HepG2 (cell line): ENCODE results near the gene NCOA1. TPM values are rescaled to one million over a fixed set of nuclear protein-coding genes. Genes with fewer than 3 reads are reported as not detected.
"Not testable (repeated sequence)": the region's sequence is repeated elsewhere in the genome, so short reads cannot be mapped to it uniquely, and the experiment has no call there.

Source experiments
- ATAC-seq: fragments of 200-7000 bp; cut with Tn5 transposase; 3 replicates; pipeline ENCODE4 v1.9.1; 2020; ENCODE audit warnings: mild to moderate bottlenecking, moderate library complexity
- BruUV-seq: library from RNA; stranded (reverse); fragments of 400-500 nt; replicated peaks from 2 replicates; lab custom pipeline; 2021; lab: Mats Ljungman, UMichigan
- CTCF ChIA-PET: fragments of 300-600 bp; formaldehyde crosslinking; extraction: SDS; loops from one replicate; lab custom pipeline; 2021; ENCODE audit warnings: low total read pairs, inconsistent platforms, low intra/inter-chr PET ratio; lab: Yijun Ruan, JAX
- POLR2A ChIA-PET: fragments of 350-600 bp; sonication (Branson Sonifier 250); formaldehyde crosslinking; loops from one replicate; lab custom pipeline; 2020; ENCODE audit warnings: antibody characterized with exemption, inconsistent platforms; lab: Yijun Ruan, JAX
- DNase-seq: peaks from one replicate; pipeline ENCODE4 v3.0.0-alpha.2; 2015; ENCODE audit warnings: low spot score
- FAIRE-seq: peaks from 3 replicates; lab custom pipeline; 2011; peaks lifted over from hg19 to GRCh38; lab: Jason Lieb, UNC
- H2AFZ ChIP-seq: one replicate; pipeline ENCODE4 v1.6.1; 2011; ENCODE audit warnings: low read length, inconsistent platforms
- H3K27ac ChIP-seq: fragments of 300-600 bp; 3 replicates; pipeline ENCODE4 v1.8.0; 2011; ENCODE audit warnings: mixed run types, mild to moderate bottlenecking, mixed read lengths, low read length, inconsistent platforms; ENCODE audit not compliant: insufficient read depth; ENCODE audit errors: extremely low read length
- H3K27me3 ChIP-seq, 2 experiments: fragments of 200-600 bp in 1 of 2; 2 replicates in 1 of 2; 3 replicates in 1 of 2; pipeline versions ENCODE4 v1.6.0 to v1.8.0; 2011; ENCODE audit warnings: low read length in 2 of 2, mild to moderate bottlenecking in 2 of 2, moderate library complexity in 2 of 2, inconsistent platforms in 1 of 2; ENCODE audit not compliant: insufficient read depth in 2 of 2, control insufficient read depth in 1 of 2
- H3K36me3 ChIP-seq, 2 experiments: fragments of 200-600 bp in 1 of 2; replicated peaks in 1 of 2; 2 replicates in 1 of 2; 3 replicates in 1 of 2; pipeline versions ENCODE4 v1.5.1 to v1.8.0; 2011; ENCODE audit warnings: low read length in 2 of 2, inconsistent platforms in 1 of 2; ENCODE audit not compliant: insufficient read depth in 2 of 2, control insufficient read depth in 1 of 2
- H3K4me1 ChIP-seq: 2 replicates; pipeline ENCODE4 v1.5.1; 2012; ENCODE audit warnings: low read length, inconsistent platforms; ENCODE audit not compliant: insufficient read depth
- H3K4me2 ChIP-seq: 2 replicates; pipeline ENCODE4 v1.6.0; 2011; ENCODE audit warnings: low read depth, low read length, inconsistent platforms
- H3K4me3 ChIP-seq, 3 experiments: fragments of 200-600 bp in 1 of 3; sonication (generic), shearing (Covaris generic) in 1 of 3; replicated peaks in 1 of 3; 2 replicates each; pipeline ENCODE4 v1.5.1; 2011 to 2016; ENCODE audit warnings: low read length in 3 of 3, inconsistent platforms in 2 of 3, low read depth in 2 of 3, mild to moderate bottlenecking in 2 of 3, control low read depth in 1 of 3, mixed read lengths in 1 of 3; ENCODE audit not compliant: insufficient read depth in 1 of 3
- H3K79me2 ChIP-seq: one replicate; pipeline ENCODE4 v1.6.1; 2011; ENCODE audit warnings: low read length, inconsistent platforms; ENCODE audit not compliant: insufficient read depth
- H3K9ac ChIP-seq: 2 replicates; pipeline ENCODE4 v1.6.0; 2011; ENCODE audit warnings: mild to moderate bottlenecking, low read depth, low read length, inconsistent platforms; ENCODE audit not compliant: insufficient read depth
- H3K9me3 ChIP-seq: 2 replicates; pipeline ENCODE4 v1.5.1; 2012; ENCODE audit warnings: mild to moderate bottlenecking, low read length
- H4K20me1 ChIP-seq: 2 replicates; pipeline ENCODE4 v1.6.0; 2011; ENCODE audit warnings: inconsistent platforms, mild to moderate bottlenecking, low read length, moderate library complexity; ENCODE audit not compliant: insufficient read depth
- MLLT10 ChIP-seq: sonication (generic); formaldehyde crosslinking; IDR thresholded peaks from 2 replicates; pipeline ENCODE4 v1.4.0; 2020; ENCODE audit warnings: missing genetic modification reagents
- ZKSCAN8 ChIP-seq: IDR thresholded peaks from 2 replicates; pipeline ENCODE4 v1.6.1; 2016; ENCODE audit warnings: borderline replicate concordance, missing genetic modification reagents, missing compliant biosample characterization
- ZNF431 ChIP-seq: sonication (generic); formaldehyde crosslinking; IDR thresholded peaks from 2 replicates; pipeline ENCODE4 v1.9.0; 2022; ENCODE audit warnings: missing genetic modification reagents, low read depth, mild to moderate bottlenecking, borderline replicate concordance
- WGBS: methylation state at CpG from one replicate; pipeline ENCODE4 v1.1.6; 2017; ENCODE audit warnings: low lambda C conversion rate; 5-methylcytosine and 5-hydroxymethylcytosine counted together
- in situ Hi-C: cut with HindIII; loops from 2 replicates; pipeline ENCODE4 v1.10.0; 2017; ENCODE audit warnings: low pct_unique_long_range_greater_than_20kb; ENCODE audit not compliant: extremely low pct_ligation_motif_present
- intact Hi-C: fragments of 100-400 bp; cut with micrococcal nuclease; formaldehyde crosslinking; loops from one replicate; pipeline ENCODE4 v1.10.0; 2022; ENCODE audit not compliant: unreplicated experiment
- polyA plus RNA-seq, 8 experiments: library from polyadenylated mRNA; depleted of rRNA in 3 of 8; stranded (reverse) in 7 of 8; unstranded in 1 of 8; fragments of >200 nt; fragmentation: Illumina TruSeq in 4 of 8; extraction: Trizol in 4 of 8; gene quantifications; 2 replicates each; pipeline versions ENCODE4 v1.2.1 to v1.2.3, GENCODE V29; 2011 to 2016; ENCODE audit warnings: low read depth in 4 of 8, missing spikeins in 1 of 8, mixed read lengths in 1 of 8; ENCODE audit not compliant: insufficient read depth in 1 of 8
- total RNA-seq, 5 experiments: library from RNA; depleted of rRNA; stranded (reverse); fragments of >200 nt; fragmentation: Illumina TruSeq; extraction: Trizol; gene quantifications; 2 replicates each; pipeline ENCODE4 v1.2.3, GENCODE V29; 2016; ENCODE audit warnings: low read depth in 1 of 5

The NCOA1 gene
- total and polyA plus RNA-seq, 2 of the 13 experiments (the other 11 are each of a cell fraction or from before 2014, with no cell fraction given) = 10.0 to 10.4 TPM

DNA sequence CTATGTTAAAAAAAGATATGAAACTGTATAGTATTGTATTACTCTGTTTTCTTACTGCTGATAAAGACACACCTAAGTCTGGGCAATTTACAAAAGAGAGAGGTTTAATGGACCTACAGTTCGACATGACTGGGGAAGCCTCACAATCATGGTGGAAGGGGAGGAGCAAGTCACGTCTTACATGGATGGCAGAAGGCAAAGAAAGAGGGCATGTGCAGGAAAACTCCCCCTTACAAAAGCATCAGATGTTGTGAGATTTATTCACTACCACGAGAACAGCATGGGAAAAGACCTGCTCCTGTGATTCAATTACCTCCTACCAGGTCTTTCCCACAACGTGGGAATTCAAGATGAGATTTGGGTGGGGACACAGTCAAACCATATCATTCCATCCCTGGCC is 57.0 kb downstream of the NCOA1 start:
- Histone ChIP-seq H3K4me2 (no peak overlapping the region), H3K27me3 (no peaks in the 10 kb centered on the region; a peak in 1 of 5 replicates), H3K36me3 (no peaks in the 10 kb centered on the region), H3K4me1 (no peaks in the 10 kb centered on the region), H3K27ac (no peak overlapping the region), H4K20me1 (no peaks in the 10 kb centered on the region), H3K9me3 (peaks cover 29% of the 10 kb centered on the region), H3K4me3 (no peak overlapping the region), H3K79me2 (no peaks in the 10 kb centered on the region), H3K9ac (no peak overlapping the region), H2AFZ (no peak overlapping the region)
- FAIRE-seq (no peak), ATAC-seq (no peak), DNase-seq (no peak)
- intact Hi-C loops (no loop called here), in situ Hi-C loops (no loop called here)
- TF ChIP-seq MLLT10 (CRISPR knock-in tag) (no peak), ZNF431 (CRISPR knock-in tag) (peak; percentile 49; the same call in 1 of the 2 replicates), ZKSCAN8 (CRISPR knock-in tag) (no peak)
- BruUV-seq = no TSS peak
- WGBS = 54% methylated on average over 4 of the region's 4 CpGs
- POLR2A ChIA-PET = no interaction called here
- CTCF ChIA-PET = no interaction called here

DNA sequence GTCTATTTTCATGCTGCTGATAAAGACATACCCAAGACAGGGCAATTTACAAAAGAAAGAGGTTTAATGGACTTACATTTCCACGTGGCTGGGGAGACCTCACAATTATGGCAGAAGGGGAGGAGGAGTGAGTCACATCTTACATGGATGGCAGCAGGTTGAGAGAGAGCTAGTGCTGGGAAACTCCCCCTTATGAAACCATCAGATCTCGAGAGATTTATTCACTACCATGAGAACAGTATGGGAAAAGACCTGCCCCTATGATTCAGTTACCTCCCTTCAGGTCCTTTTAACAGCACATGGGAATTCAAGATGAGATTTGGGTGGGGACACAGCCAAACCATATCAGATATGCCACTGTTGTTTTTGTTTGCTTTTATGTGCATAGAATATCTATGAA is 59.2 kb downstream of the NCOA1 start:
- H3K4me3 ChIP-seq, BruUV-seq, H3K27ac ChIP-seq, H3K9ac ChIP-seq, intact Hi-C loops, H3K27me3 ChIP-seq, POLR2A ChIA-PET, in situ Hi-C loops, CTCF ChIA-PET, H2AFZ ChIP-seq, ATAC-seq, H3K9me3 ChIP-seq, H3K36me3 ChIP-seq, H3K79me2 ChIP-seq, FAIRE-seq, H3K4me2 ChIP-seq, H3K4me1 ChIP-seq, H4K20me1 ChIP-seq, DNase-seq: not testable (repeated sequence)
- WGBS = 27% methylated on average over 2 of the region's 2 CpGs
